Measurements from ENCODE around the gene TMEM106A. TPM values are rescaled to one million over a fixed set of nuclear protein-coding genes. Genes with fewer than 3 reads are reported as not detected.

Gene TMEM106A
- total RNA-seq, 1 experiment from 2014 or later, result 3.5 TPM

- no TSS peak for BruUV-seq (replicated peaks)
- no peak overlapping the region for H3K27ac ChIP-seq (ENCODE audit: low read depth, low read length)
- TF ChIP-seq POLR2A (IDR thresholded peaks at IDR 0.05; ENCODE audit: borderline replicate concordance, extremely low read depth, insufficient read depth, insufficient read length) (no peak), SRF (IDR thresholded peaks at IDR 0.05; ENCODE audit: low read depth) (no peak), SP1 (IDR thresholded peaks at IDR 0.05; ENCODE audit: low read depth) (no peak), REST (IDR thresholded peaks at IDR 0.05; ENCODE audit: low read depth) (no peak), YY1 (IDR thresholded peaks at IDR 0.05; ENCODE audit: extremely low read depth, insufficient replicate concordance, low read depth, low read length) (no peak), CBX3 (IDR thresholded peaks at IDR 0.05; ENCODE audit: low read depth) (no peak), ZFX (IDR thresholded peaks at IDR 0.05) (no peak)
- ATAC-seq (no peak), DNase-seq (ENCODE audit: low read depth, low spot score) (no peak)
- no peaks in the 10 kb centered on the region for H4K20me1 ChIP-seq (ENCODE audit: insufficient read depth)
- no peaks in the 10 kb centered on the region for H3K36me3 ChIP-seq (ENCODE audit: control insufficient read depth in 1 of 2, insufficient read depth in 2 of 2, low read length in 2 of 2)
- H3K9ac ChIP-seq (ENCODE audit: low read length), result no peak overlapping the region
- H3K27me3 ChIP-seq (ENCODE audit: insufficient read depth, low read length), result no peaks in the 10 kb centered on the region
- no peak overlapping the region for H2AFZ ChIP-seq (ENCODE audit: low read depth, low read length, poor library complexity, severe bottlenecking)
- intact Hi-C loops (cut with micrococcal nuclease), result no loop called here
- no peaks in the 10 kb centered on the region for H3K9me2 ChIP-seq (ENCODE audit: insufficient read depth)
- H3K79me2 ChIP-seq (ENCODE audit: insufficient read depth, low read length), result no peaks in the 10 kb centered on the region
- RAD21 ChIA-PET (ENCODE audit: low non-redundant PET in 1 of 2, low total read pairs in 2 of 2, uncharacterized antibody in 2 of 2, unreplicated experiment in 2 of 2), result no interaction called here
- H3K9me3 ChIP-seq (ENCODE audit: control insufficient read depth in 1 of 2, insufficient read depth in 1 of 2, low read depth in 1 of 2, low read length in 2 of 2), result no peaks in the 10 kb centered on the region
- CTCF ChIA-PET, result no interaction called here
- POLR2A ChIA-PET, result interaction anchor here (3.9 kb wide), 1 partner anchor 98 kb away, joined by 22 read pairs; no protein-coding TSS in a partner anchor
- no peak overlapping the region for H3K4me3 ChIP-seq (replicated peaks in 1 of 2; ENCODE audit: low read depth in 1 of 2, low read length in 2 of 2)
- H3K4me2 ChIP-seq (ENCODE audit: low read length), result no peak overlapping the region
- H3K4me1 ChIP-seq (ENCODE audit: control insufficient read depth in 1 of 2, insufficient read depth in 2 of 2, low read length in 2 of 2), result peaks cover 0 to 3% of the 10 kb centered on the region in 2 experiments; a peak in 1 of 4 replicates
These were observed 6.0 kb downstream of the TMEM106A start for GRCh38 chr17:43217614-43218087.

GRCh38 chr17:43219001-43219400, 7.3 kb downstream of the TMEM106A start:
- BruUV-seq (replicated peaks), result no TSS peak
- RAD21 ChIA-PET (ENCODE audit: low non-redundant PET in 1 of 2, low total read pairs in 2 of 2, uncharacterized antibody in 2 of 2, unreplicated experiment in 2 of 2), result no interaction called here
- DNase-seq (ENCODE audit: low read depth, low spot score), result no peak

More at GRCh38 chr17:43219001-43219400, 7.3 kb downstream of the TMEM106A start:
- Histone ChIP-seq H3K4me2 (ENCODE audit: low read length) (no peak overlapping the region), H3K9ac (ENCODE audit: low read length) (no peak overlapping the region), H3K36me3 (ENCODE audit: control insufficient read depth in 1 of 2, insufficient read depth in 2 of 2, low read length in 2 of 2) (no peaks in the 10 kb centered on the region), H4K20me1 (ENCODE audit: insufficient read depth) (no peaks in the 10 kb centered on the region), H3K27me3 (ENCODE audit: insufficient read depth, low read length) (no peaks in the 10 kb centered on the region), H3K79me2 (ENCODE audit: insufficient read depth, low read length) (no peaks in the 10 kb centered on the region), H3K27ac (ENCODE audit: low read depth, low read length) (no peak overlapping the region), H2AFZ (ENCODE audit: low read depth, low read length, poor library complexity, severe bottlenecking) (no peak overlapping the region), H3K4me1 (ENCODE audit: control insufficient read depth in 1 of 2, insufficient read depth in 2 of 2, low read length in 2 of 2) (no peaks in the 10 kb centered on the region), H3K9me3 (ENCODE audit: control insufficient read depth in 1 of 2, insufficient read depth in 1 of 2, low read depth in 1 of 2, low read length in 2 of 2) (no peaks in the 10 kb centered on the region), H3K4me3 (replicated peaks in 1 of 2; ENCODE audit: low read depth in 1 of 2, low read length in 2 of 2) (no peak overlapping the region), H3K9me2 (ENCODE audit: insufficient read depth) (no peaks in the 10 kb centered on the region)
- intact Hi-C loops (cut with micrococcal nuclease), result no loop called here
- CTCF ChIA-PET, result no interaction called here
- ATAC-seq, result no peak
- POLR2A ChIA-PET, result interaction anchor here (3.9 kb wide), 1 partner anchor 97 kb away, joined by 22 read pairs; no protein-coding TSS in a partner anchor
- TF ChIP-seq SP1 (IDR thresholded peaks at IDR 0.05; ENCODE audit: low read depth) (no peak), FOSL1 (IDR thresholded peaks at IDR 0.05; ENCODE audit: low read depth) (no peak), TCF7L2 (IDR thresholded peaks at IDR 0.05; ENCODE audit: borderline replicate concordance, extremely low read depth, insufficient read depth, insufficient read length) (no peak), REST (IDR thresholded peaks at IDR 0.05; ENCODE audit: low read depth) (no peak), SRF (IDR thresholded peaks at IDR 0.05; ENCODE audit: low read depth) (no peak), YY1 (IDR thresholded peaks at IDR 0.05; ENCODE audit: extremely low read depth, insufficient replicate concordance, low read depth, low read length) (no peak), CBX3 (IDR thresholded peaks at IDR 0.05; ENCODE audit: low read depth) (no peak), ATF3 (IDR thresholded peaks at IDR 0.05) (no peak)

Data from HCT116 (cell line).